GM10248 (cell line): ENCODE measurements around the gene GLB1L3.
A peak's percentile ranks its signal among the peaks of the same experiment; 100 is the strongest.

Experiments used
- CTCF ChIA-PET: fragments of 300-600 bp; sonication (Branson Sonifier 250); formaldehyde crosslinking; extraction: SDS; loops from one replicate; lab custom pipeline; 2021; ENCODE audit warnings: antibody characterized with exemption; lab: Yijun Ruan, JAX
- POLR2A ChIA-PET: fragments of 350-650 bp; sonication (Branson Sonifier 250); formaldehyde crosslinking; extraction: SDS; loops from one replicate; lab custom pipeline; 2020; ENCODE audit warnings: antibody characterized with exemption; lab: Yijun Ruan, JAX
- DNase-seq: peaks from one replicate; pipeline ENCODE4 v3.0.0; 2012; ENCODE audit errors: extremely low spot score
- CTCF ChIP-seq: IDR thresholded peaks from 2 replicates; pipeline ENCODE4 v1.5.1; 2012; ENCODE audit warnings: mild to moderate bottlenecking, low read depth; ENCODE audit errors: extremely low read depth, missing control alignments, control extremely low read depth

Gene GLB1L3

GRCh38 chr11:134287561-134287960 is 11.4 kb downstream of the GLB1L3 start:
- ChIA-PET POLR2A (no interaction called here), CTCF (interaction anchor here (1.0 to 4.7 kb wide), 2 partner anchors 10 to 52 kb away, joined by 3 to 18 read pairs; partner anchors contain the start of gene GLB1L3)
- DNase-seq, result no peak
- no peak for TF ChIP-seq CTCF

- no peak for TF ChIP-seq CTCF
- CTCF ChIA-PET, result interaction anchor here (1.0 to 4.7 kb wide), 2 partner anchors 11 to 51 kb away, joined by 3 to 18 read pairs; partner anchors contain the start of gene GLB1L3
- no peak for DNase-seq
- POLR2A ChIA-PET, result no interaction called here
Observed at GRCh38 chr11:134288486-134288885, 12.3 kb downstream of the GLB1L3 start.

DNA sequence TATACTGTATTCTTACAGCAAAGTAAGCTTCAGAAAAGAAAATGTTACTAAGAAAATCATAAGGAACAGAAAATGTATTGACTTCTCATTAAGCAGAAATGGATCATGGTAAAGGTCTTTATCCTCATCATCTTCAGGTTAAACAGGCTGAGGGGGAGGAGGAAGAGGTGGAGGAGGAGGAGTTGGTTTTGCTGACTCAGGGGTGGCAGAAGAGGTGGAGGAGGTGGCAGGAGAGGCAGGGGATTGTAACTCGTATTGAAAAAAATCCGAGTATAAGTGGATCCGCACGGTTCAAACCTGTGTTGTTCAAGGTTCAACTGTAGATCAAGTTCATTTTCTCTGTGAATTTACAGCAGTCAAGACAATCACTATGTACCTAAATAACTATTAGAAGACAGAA is 13.0 kb downstream of the GLB1L3 start:
- ChIA-PET CTCF (no interaction called here), POLR2A (no interaction called here)
- no peak for DNase-seq

GRCh38 chr11:134289789-134290188 is 13.6 kb downstream of the GLB1L3 start:
- ChIA-PET POLR2A (no interaction called here), CTCF (no interaction called here)
- no peak for TF ChIP-seq CTCF
- no peak for DNase-seq

More for the DNA sequence above, 13.0 kb downstream of the GLB1L3 start:
- TF ChIP-seq CTCF, result no peak

- CTCF ChIA-PET, result no interaction called here
- DNase-seq, result no peak
- no peak for TF ChIP-seq CTCF
- POLR2A ChIA-PET, result no interaction called here
Observed at GRCh38 chr11:134290646-134291045, 14.5 kb downstream of the GLB1L3 start.

DNA sequence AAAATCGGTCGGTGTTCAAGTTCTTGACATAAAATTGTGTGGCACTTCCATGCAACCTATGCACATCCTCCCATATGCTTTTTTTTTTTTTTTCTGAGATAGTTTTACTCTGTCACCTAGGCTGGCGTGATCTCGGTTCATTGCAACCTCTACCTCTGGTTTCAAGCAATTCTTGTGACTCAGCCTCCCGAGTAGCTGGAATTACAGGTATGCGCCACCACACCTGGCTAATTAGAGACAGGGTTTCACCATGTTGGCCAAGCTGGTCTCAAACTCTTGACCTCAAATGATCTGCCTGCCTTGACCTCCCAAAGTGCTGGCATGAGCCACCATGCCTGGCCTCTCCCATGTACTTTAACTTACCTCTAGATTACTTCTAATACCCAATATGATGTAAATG is 15.0 kb downstream of the GLB1L3 start:
- ChIA-PET CTCF (no interaction called here), POLR2A (interaction anchor here (0.7 kb wide), 1 partner anchor 266 kb away, joined by 3 read pairs; no protein-coding TSS in a partner anchor)
- DNase-seq, result no peak
- TF ChIP-seq CTCF, result no peak

- peak; percentile 9 for DNase-seq
- CTCF ChIA-PET, result interaction anchor here (1.1 kb wide), 1 partner anchor 30 kb away, joined by 4 read pairs; no protein-coding TSS in a partner anchor
- POLR2A ChIA-PET, result no interaction called here
- TF ChIP-seq CTCF, result no peak
Observed at GRCh38 chr11:134292661-134293060, 16.5 kb downstream of the GLB1L3 start.
